IMR-90 (cell line): ENCODE results near the gene RNF34. TPM values are rescaled to one million over a fixed set of nuclear protein-coding genes. Genes with fewer than 3 reads are reported as not detected.

ENCODE experiments used
- ATAC-seq: fragments of 200-7000 bp; cut with Tn5 transposase; 2 replicates; pipeline ENCODE4 v1.9.1; 2020; ENCODE audit warnings: low read depth, mild to moderate bottlenecking, moderate library complexity
- BruUV-seq: library from RNA; stranded (reverse); fragments of 400-500 nt; replicated peaks from 2 replicates; lab custom pipeline; 2021; lab: Mats Ljungman, UMichigan
- CTCF ChIA-PET: fragments of 300-600 bp; formaldehyde crosslinking; extraction: SDS; loops from one replicate; lab custom pipeline; 2021; ENCODE audit warnings: antibody characterized with exemption; lab: Yijun Ruan, JAX
- POLR2A ChIA-PET: fragments of 300-600 bp; sonication (Branson Sonifier 250); formaldehyde crosslinking; loops from one replicate; lab custom pipeline; 2022; ENCODE audit warnings: antibody characterized with exemption; ENCODE audit not compliant: unreplicated experiment; lab: Charles Lee
- DNase-seq: peaks from one replicate; pipeline ENCODE4 v3.0.0; 2013
- H2AFZ ChIP-seq: replicated peaks from 2 replicates; pipeline ENCODE3; 2013; ENCODE audit warnings: low read length, mild to moderate bottlenecking; ENCODE audit not compliant: poor library complexity
- H2AK5ac ChIP-seq: 2 replicates; pipeline ENCODE4 v1.6.1; 2013; ENCODE audit warnings: low read depth, low read length, inconsistent platforms
- H2AK9ac ChIP-seq: replicated peaks from 2 replicates; pipeline ENCODE3; 2013; ENCODE audit warnings: mild to moderate bottlenecking, low read depth, low read length, moderate library complexity; ENCODE audit not compliant: poor library complexity
- H2BK120ac ChIP-seq: 2 replicates; pipeline ENCODE4 v1.6.1; 2013; ENCODE audit warnings: low read depth, low read length, inconsistent platforms
- H2BK15ac ChIP-seq: 3 replicates; pipeline ENCODE4 v1.6.1; 2013; ENCODE audit warnings: low read depth, low read length, inconsistent platforms
- H2BK20ac ChIP-seq: 2 replicates; pipeline ENCODE4 v1.6.1; 2013; ENCODE audit warnings: low read depth, mild to moderate bottlenecking, inconsistent platforms, low read length, moderate library complexity
- H2BK5ac ChIP-seq: 2 replicates; pipeline ENCODE4 v1.6.1; 2013; ENCODE audit warnings: mild to moderate bottlenecking, low read depth, low read length, inconsistent platforms; ENCODE audit not compliant: poor library complexity, severe bottlenecking
- H3K14ac ChIP-seq: replicated peaks from 2 replicates; pipeline ENCODE4 v1.6.1; 2013; ENCODE audit warnings: low read depth, low read length, inconsistent platforms
- H3K18ac ChIP-seq: 2 replicates; pipeline ENCODE4 v1.6.1; 2013; ENCODE audit warnings: low read depth, low read length, control low read depth
- H3K23ac ChIP-seq: 2 replicates; pipeline ENCODE4 v1.6.1; 2013; ENCODE audit warnings: low read depth, low read length, inconsistent platforms
- H3K27ac ChIP-seq: 2 replicates; pipeline ENCODE4 v1.5.1; 2013; ENCODE audit warnings: mild to moderate bottlenecking, control low read depth, low read length; ENCODE audit not compliant: insufficient read depth
- H3K27me3 ChIP-seq: 2 replicates; pipeline ENCODE4 v1.6.1; 2013; ENCODE audit warnings: low read length; ENCODE audit not compliant: control insufficient read depth, insufficient read depth
- H3K36me3 ChIP-seq: 2 replicates; pipeline ENCODE4 v1.6.1; 2013; ENCODE audit warnings: low read length, mixed read lengths; ENCODE audit not compliant: control insufficient read depth, insufficient read depth
- H3K4ac ChIP-seq: 2 replicates; pipeline ENCODE4 v1.6.1; 2013; ENCODE audit warnings: low read depth, low read length, inconsistent platforms
- H3K4me1 ChIP-seq: 2 replicates; pipeline ENCODE4 v1.6.1; 2013; ENCODE audit warnings: low read length, mixed read lengths; ENCODE audit not compliant: control insufficient read depth, insufficient read depth
- H3K4me2 ChIP-seq: 2 replicates; pipeline ENCODE4 v1.6.1; 2013; ENCODE audit warnings: low read depth, mild to moderate bottlenecking, control low read depth, low read length, moderate library complexity
- H3K4me3 ChIP-seq: 2 replicates; pipeline ENCODE4 v1.5.1; 2013; ENCODE audit warnings: low read depth, mild to moderate bottlenecking, control low read depth, low read length, moderate library complexity; ENCODE audit not compliant: insufficient read depth
- H3K56ac ChIP-seq: 2 replicates; pipeline ENCODE4 v1.6.1; 2013; ENCODE audit warnings: low read length, inconsistent platforms; ENCODE audit not compliant: insufficient read depth; ENCODE audit errors: extremely low read depth
- H3K79me1 ChIP-seq, 2 experiments: 2 replicates each; pipeline ENCODE4 v1.6.1; 2013; ENCODE audit warnings: low read length in 2 of 2, inconsistent platforms in 1 of 2, low read depth in 1 of 2
- H3K9ac ChIP-seq: 2 replicates; pipeline ENCODE4 v1.6.1; 2013; ENCODE audit warnings: low read depth, low read length, control low read depth
- H3K9me1 ChIP-seq: 2 replicates; pipeline ENCODE4 v1.6.1; 2013; ENCODE audit warnings: low read length, inconsistent platforms; ENCODE audit not compliant: insufficient read depth
- H3K9me3 ChIP-seq: 2 replicates; pipeline ENCODE4 v1.6.1; 2013; ENCODE audit warnings: low read length; ENCODE audit not compliant: control insufficient read depth, insufficient read depth
- H4K20me1 ChIP-seq: 2 replicates; pipeline ENCODE4 v1.6.1; 2013; ENCODE audit warnings: low read length, inconsistent platforms; ENCODE audit not compliant: insufficient read depth
- H4K5ac ChIP-seq: 2 replicates; pipeline ENCODE4 v1.6.1; 2013; ENCODE audit warnings: mild to moderate bottlenecking, low read depth, low read length, control low read depth
- H4K8ac ChIP-seq, 2 experiments: 2 replicates each; pipeline ENCODE4 v1.6.1; 2013; ENCODE audit warnings: low read depth in 2 of 2, low read length in 2 of 2, control low read depth in 1 of 2, inconsistent platforms in 1 of 2
- H4K91ac ChIP-seq: 2 replicates; pipeline ENCODE4 v1.6.1; 2013; ENCODE audit warnings: low read depth, low read length, inconsistent platforms; ENCODE audit not compliant: insufficient read depth
- BHLHE40 ChIP-seq: fragments of 150-350 bp; IDR thresholded peaks from 2 replicates; pipeline ENCODE4 v1.6.1; 2016; ENCODE audit warnings: mild to moderate bottlenecking, low read depth, low read length
- CEBPB ChIP-seq: IDR thresholded peaks from 2 replicates; pipeline ENCODE4 v1.6.1; 2012; ENCODE audit warnings: low read depth, low read length, improper control_type of control experiment
- CHD1 ChIP-seq: IDR thresholded peaks from 2 replicates; pipeline ENCODE4 v1.6.1; 2012; ENCODE audit warnings: low read depth, low read length, improper control_type of control experiment
- FOS ChIP-seq: fragments of 150-350 bp; IDR thresholded peaks from 2 replicates; pipeline ENCODE4 v1.6.1; 2016; ENCODE audit warnings: low read depth, low read length
- MAFK ChIP-seq: IDR thresholded peaks from 2 replicates; pipeline ENCODE4 v1.6.1; 2012; ENCODE audit warnings: low read depth, low read length, improper control_type of control experiment
- MAZ ChIP-seq: IDR thresholded peaks from 2 replicates; pipeline ENCODE4 v1.6.1; 2012; ENCODE audit warnings: low read depth, mild to moderate bottlenecking, low read length, improper control_type of control experiment, moderate library complexity, borderline replicate concordance
- MXI1 ChIP-seq: IDR thresholded peaks from 2 replicates; pipeline ENCODE4 v1.6.1; 2012; ENCODE audit warnings: low read depth, mild to moderate bottlenecking, low read length, moderate library complexity, borderline replicate concordance
- NFE2L2 ChIP-seq: fragments of 150-350 bp; IDR thresholded peaks from 2 replicates; pipeline ENCODE4 v1.6.1; 2016; ENCODE audit warnings: low read depth, mild to moderate bottlenecking, low read length
- POLR2A ChIP-seq: IDR thresholded peaks from 2 replicates; pipeline ENCODE4 v1.6.1; 2012; ENCODE audit warnings: mild to moderate bottlenecking, low read depth, low read length
- RAD21 ChIP-seq: IDR thresholded peaks from 2 replicates; pipeline ENCODE4 v1.6.1; 2012; ENCODE audit warnings: low read length, improper control_type of control experiment
- RCOR1 ChIP-seq: IDR thresholded peaks from 2 replicates; pipeline ENCODE4 v1.6.1; 2012; ENCODE audit warnings: mild to moderate bottlenecking, low read length, improper control_type of control experiment; ENCODE audit not compliant: insufficient replicate concordance
- RFX5 ChIP-seq: IDR thresholded peaks from 2 replicates; pipeline ENCODE4 v1.8.0; 2012; ENCODE audit warnings: low read depth, mild to moderate bottlenecking, low read length, moderate library complexity
- SMC3 ChIP-seq: fragments of 150-350 bp; IDR thresholded peaks from 2 replicates; pipeline ENCODE4 v1.6.1; 2016; ENCODE audit warnings: low read depth, mild to moderate bottlenecking, antibody characterized with exemption, low read length, moderate library complexity
- WGBS, 2 experiments: methylation state at CpG; one replicate each; pipeline versions ENCODE4 v1.1.5 to v1.1.7; 2013; ENCODE audit warnings: missing lambda C conversion rate in 2 of 2; ENCODE audit not compliant: insufficient read length in 1 of 2; ENCODE audit errors: extremely low coverage in 2 of 2; 5-methylcytosine and 5-hydroxymethylcytosine counted together
- dilution Hi-C: fragments of 300-500 bp; cut with HindIII; formaldehyde crosslinking; loops from one replicate; pipeline ENCODE4 v1.14.3; 2018; ENCODE audit warnings: low sequenced_read_pairs; ENCODE audit not compliant: unreplicated experiment
- in situ Hi-C: fragments of 300-500 bp; cut with MboI; formaldehyde crosslinking; loops from 3 replicates; pipeline ENCODE4 v1.14.3; 2019; ENCODE audit warnings: low sequenced_read_pairs, inconsistent platforms, mixed read lengths
- intact Hi-C: fragments of 100-400 bp; cut with micrococcal nuclease; formaldehyde crosslinking; loops from 2 replicates; pipeline ENCODE4 v1.10.0; 2022
- polyA plus RNA-seq, 3 experiments: library from polyadenylated mRNA; depleted of rRNA; stranded (reverse); fragments of >200 nt; gene quantifications; 2 replicates each; pipeline ENCODE4 v1.2.3, GENCODE V29; 2012; ENCODE audit warnings: low replicate concordance in 1 of 3
- total RNA-seq: library from RNA; depleted of rRNA; stranded (reverse); fragments of >200 nt; gene quantifications from 2 replicates; pipeline ENCODE4 v1.2.3, GENCODE V29; 2012
- TF ChIP-seq, protein P1 (sequence below): fragments of 150-350 bp; IDR thresholded peaks from 2 replicates; pipeline ENCODE4 v1.6.1; 2017; ENCODE audit warnings: mild to moderate bottlenecking, antibody characterized with exemption, low read length, low read depth
- TF ChIP-seq, protein P2 (sequence below): conservative IDR thresholded peaks from 2 replicates; pipeline ENCODE4 v1.5.1; 2012; ENCODE audit warnings: mild to moderate bottlenecking, low read depth, low read length, improper control_type of control experiment
- TF ChIP-seq, protein P3 (sequence below): fragments of 150-350 bp; IDR thresholded peaks from 2 replicates; pipeline ENCODE4 v1.6.1; 2016; ENCODE audit warnings: low read depth, mild to moderate bottlenecking, low read length, moderate library complexity, borderline replicate concordance

The RNF34 gene
- total and polyA plus RNA-seq, 2 of the 4 experiments (the other 2 are of a cell fraction) = 33.2 to 69.5 TPM

DNA sequence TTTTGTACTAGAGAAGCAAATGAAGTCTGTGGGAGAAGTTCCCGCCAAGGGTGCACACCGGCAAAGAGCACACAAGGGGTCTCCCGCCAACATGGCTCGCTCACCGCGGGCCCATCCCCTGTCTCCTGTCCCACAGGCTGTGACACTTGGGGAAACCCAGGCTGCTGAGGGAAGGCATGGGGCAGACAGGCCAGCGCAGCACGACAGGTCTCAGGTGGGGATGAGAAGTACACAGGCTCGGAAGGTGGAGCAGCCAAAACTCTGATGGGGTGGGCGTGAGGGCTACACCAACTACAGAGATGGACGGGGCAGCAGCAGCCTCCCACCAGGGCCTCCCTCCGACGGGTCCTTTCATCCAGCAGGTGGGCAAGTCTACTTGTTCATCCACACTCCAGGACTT lies 64.4 kb downstream of the RNF34 start:
- Histone ChIP-seq H4K8ac (no peak overlapping the region), H2BK15ac (no peak overlapping the region), H3K56ac (no peak overlapping the region), H3K4ac (no peak overlapping the region), H3K9me3 (no peaks in the 10 kb centered on the region), H3K27ac (no peak overlapping the region), H2AK9ac (peak overlapping the region; percentile 48), H4K20me1 (peaks cover 46% of the 10 kb centered on the region), H2BK120ac (no peak overlapping the region), H4K91ac (no peak overlapping the region), H2AFZ (no peak overlapping the region), H3K36me3 (no peaks in the 10 kb centered on the region; the same call in 1 of the 2 replicates), H3K4me3 (no peak overlapping the region), H2BK20ac (no peak overlapping the region), H3K18ac (no peak overlapping the region), H2BK5ac (no peak overlapping the region), H3K27me3 (no peaks in the 10 kb centered on the region), H4K5ac (no peak overlapping the region), H2AK5ac (no peak overlapping the region), H3K4me2 (no peak overlapping the region), H3K79me1 (peaks cover 24 to 65% of the 10 kb centered on the region in 2 experiments), H3K4me1 (peaks cover 3% of the 10 kb centered on the region; the same call in 1 of the 2 replicates), H3K23ac (no peak overlapping the region), H3K9ac (no peak overlapping the region), H3K14ac (no peak overlapping the region), H3K9me1 (peaks cover 5% of the 10 kb centered on the region; the same call in 1 of the 2 replicates)
- CTCF ChIA-PET = no interaction called here
- 100% methylated on average over 4 of the region's 13 CpGs; no CpG with 5 or more reads in 1 of the 2 experiments for WGBS, 2 experiments
- dilution Hi-C loops (no loop called here), in situ Hi-C loops (no loop called here), intact Hi-C loops (no loop called here)
- BruUV-seq = no TSS peak
- POLR2A ChIA-PET = no interaction called here
- no peak for ATAC-seq
- no peak for DNase-seq
- TF ChIP-seq SMC3 (no peak), POLR2A (no peak), RFX5 (no peak), MXI1 (no peak), FOS (no peak), CEBPB (no peak), MAZ (no peak), NFE2L2 (no peak), RCOR1 (no peak), MAFK (no peak), BHLHE40 (no peak), RAD21 (no peak), CHD1 (no peak)
- TF ChIP-seq, protein P1, sequence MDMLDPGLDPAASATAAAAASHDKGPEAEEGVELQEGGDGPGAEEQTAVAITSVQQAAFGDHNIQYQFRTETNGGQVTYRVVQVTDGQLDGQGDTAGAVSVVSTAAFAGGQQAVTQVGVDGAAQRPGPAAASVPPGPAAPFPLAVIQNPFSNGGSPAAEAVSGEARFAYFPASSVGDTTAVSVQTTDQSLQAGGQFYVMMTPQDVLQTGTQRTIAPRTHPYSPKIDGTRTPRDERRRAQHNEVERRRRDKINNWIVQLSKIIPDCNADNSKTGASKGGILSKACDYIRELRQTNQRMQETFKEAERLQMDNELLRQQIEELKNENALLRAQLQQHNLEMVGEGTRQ = no peak
- TF ChIP-seq, protein P2, sequence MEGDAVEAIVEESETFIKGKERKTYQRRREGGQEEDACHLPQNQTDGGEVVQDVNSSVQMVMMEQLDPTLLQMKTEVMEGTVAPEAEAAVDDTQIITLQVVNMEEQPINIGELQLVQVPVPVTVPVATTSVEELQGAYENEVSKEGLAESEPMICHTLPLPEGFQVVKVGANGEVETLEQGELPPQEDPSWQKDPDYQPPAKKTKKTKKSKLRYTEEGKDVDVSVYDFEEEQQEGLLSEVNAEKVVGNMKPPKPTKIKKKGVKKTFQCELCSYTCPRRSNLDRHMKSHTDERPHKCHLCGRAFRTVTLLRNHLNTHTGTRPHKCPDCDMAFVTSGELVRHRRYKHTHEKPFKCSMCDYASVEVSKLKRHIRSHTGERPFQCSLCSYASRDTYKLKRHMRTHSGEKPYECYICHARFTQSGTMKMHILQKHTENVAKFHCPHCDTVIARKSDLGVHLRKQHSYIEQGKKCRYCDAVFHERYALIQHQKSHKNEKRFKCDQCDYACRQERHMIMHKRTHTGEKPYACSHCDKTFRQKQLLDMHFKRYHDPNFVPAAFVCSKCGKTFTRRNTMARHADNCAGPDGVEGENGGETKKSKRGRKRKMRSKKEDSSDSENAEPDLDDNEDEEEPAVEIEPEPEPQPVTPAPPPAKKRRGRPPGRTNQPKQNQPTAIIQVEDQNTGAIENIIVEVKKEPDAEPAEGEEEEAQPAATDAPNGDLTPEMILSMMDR = no peak
- TF ChIP-seq, protein P3, sequence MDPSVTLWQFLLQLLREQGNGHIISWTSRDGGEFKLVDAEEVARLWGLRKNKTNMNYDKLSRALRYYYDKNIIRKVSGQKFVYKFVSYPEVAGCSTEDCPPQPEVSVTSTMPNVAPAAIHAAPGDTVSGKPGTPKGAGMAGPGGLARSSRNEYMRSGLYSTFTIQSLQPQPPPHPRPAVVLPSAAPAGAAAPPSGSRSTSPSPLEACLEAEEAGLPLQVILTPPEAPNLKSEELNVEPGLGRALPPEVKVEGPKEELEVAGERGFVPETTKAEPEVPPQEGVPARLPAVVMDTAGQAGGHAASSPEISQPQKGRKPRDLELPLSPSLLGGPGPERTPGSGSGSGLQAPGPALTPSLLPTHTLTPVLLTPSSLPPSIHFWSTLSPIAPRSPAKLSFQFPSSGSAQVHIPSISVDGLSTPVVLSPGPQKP = no peak
